NCI-H187 treated with DMSO at 0.1 percent for 48 hours (cell line): ENCODE results near the gene NT5C1B.
A peak's percentile ranks its signal among the peaks of the same experiment; 100 is the strongest.

Source experiments
- DNase-seq: peaks from one replicate; lab custom pipeline; 2025; lab: John Stamatoyannopoulos, UW

The NT5C1B gene

GRCh38 chr2:18599509-18600254 is 10.3 kb upstream of the NT5C1B start:
- DNase-seq, result no peak

GRCh38 chr2:18598848-18599484 is 9.6 kb upstream of the NT5C1B start:
- DNase-seq, result no peak

GRCh38 chr2:18597618-18598017 is 8.2 kb upstream of the NT5C1B start:
- no peak for DNase-seq

- DNase-seq, result no peak
These were observed 7.6 kb upstream of the NT5C1B start for GRCh38 chr2:18596993-18597392.

- no peak for DNase-seq
These were observed 4.1 kb upstream of the NT5C1B start for GRCh38 chr2:18593496-18593895.

GRCh38 chr2:18592372-18592771 is 3.0 kb upstream of the NT5C1B start:
- no peak for DNase-seq

DNA sequence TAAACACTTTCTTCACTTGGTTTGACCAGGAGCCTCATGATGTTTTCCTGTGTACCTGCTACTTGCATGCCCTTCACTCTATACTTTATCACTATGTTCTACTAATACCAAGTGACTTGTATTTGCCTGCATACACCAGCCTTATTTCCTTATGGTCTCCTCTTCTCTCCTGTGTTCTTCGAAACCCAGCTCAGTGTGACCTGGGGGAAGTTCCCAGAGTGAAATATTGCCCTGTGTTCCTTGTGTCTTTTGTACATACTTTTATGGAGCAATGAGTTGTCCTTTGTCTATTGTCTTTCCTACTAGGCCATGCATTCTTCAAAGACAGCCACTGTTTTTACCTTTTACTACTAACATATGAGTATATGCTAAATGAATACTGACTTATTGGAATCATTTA is 567 bp downstream of the NT5C1B start:
- no peak for DNase-seq

GRCh38 chr2:18588049-18588448 is 1.3 kb downstream of the NT5C1B start:
- DNase-seq, result no peak

GRCh38 chr2:18585526-18585925 is 3.8 kb downstream of the NT5C1B start:
- no peak for DNase-seq

DNA sequence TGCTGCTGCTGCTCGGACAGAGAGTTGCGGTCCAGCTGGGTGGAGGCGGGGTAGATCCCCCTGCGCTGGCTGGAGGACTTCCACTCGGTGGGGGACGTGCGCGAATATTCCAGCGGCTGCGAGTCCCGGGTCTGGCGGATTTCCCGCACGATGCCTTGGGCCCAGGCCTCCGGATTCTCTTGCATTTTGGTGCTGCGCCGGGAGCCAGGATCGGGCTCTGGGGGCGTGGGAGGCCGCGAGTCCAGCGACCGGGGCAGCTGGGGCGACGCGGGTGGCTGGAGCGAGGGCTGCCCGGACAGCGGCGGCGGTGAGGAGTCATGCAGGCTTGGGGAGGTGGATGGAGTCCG is 4.8 kb downstream of the NT5C1B start:
- DNase-seq, result no peak

DNA sequence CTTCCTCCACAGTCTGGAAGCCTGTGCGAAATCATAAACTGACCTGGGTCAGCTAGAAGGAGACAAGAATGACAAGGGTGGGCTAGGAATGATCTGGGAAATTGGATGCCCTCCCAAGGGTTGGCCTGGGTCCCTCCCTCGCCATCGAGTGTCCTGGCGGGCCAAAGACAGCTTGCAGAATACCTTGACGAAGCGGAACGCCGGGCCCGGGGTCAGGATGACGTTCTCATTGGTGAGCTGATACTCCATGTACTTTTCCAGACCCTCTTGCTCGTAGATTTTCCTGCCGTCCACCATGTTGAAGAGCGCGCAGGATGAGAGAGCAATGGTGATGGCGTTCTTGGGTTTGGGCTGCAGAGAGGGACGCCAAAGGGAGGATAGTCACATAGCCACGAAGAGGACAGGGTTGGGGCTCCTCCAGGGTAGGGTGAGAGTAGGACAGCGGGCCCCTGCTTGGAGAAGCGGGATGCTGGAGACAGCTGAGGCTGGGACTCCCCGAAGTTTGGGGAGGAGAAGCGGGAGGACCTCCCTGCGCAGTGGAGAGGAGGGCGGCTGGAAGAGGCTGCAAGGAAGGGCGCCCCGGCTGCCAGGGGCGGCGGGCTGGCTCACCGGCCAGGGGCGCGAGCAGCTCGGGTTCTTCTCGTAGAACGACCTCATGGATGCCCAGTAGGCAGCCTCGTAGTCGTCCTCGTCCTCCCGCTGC is 5.3 kb downstream of the NT5C1B start:
- DNase-seq, result no peak

GRCh38 chr2:18580606-18581005 is 8.8 kb downstream of the NT5C1B start:
- no peak for DNase-seq

- no peak for DNase-seq
These were observed 11.3 kb downstream of the NT5C1B start for GRCh38 chr2:18578033-18578432.

- no peak for DNase-seq
These were observed 23.1 kb downstream of the NT5C1B start for GRCh38 chr2:18566145-18566769.

DNA sequence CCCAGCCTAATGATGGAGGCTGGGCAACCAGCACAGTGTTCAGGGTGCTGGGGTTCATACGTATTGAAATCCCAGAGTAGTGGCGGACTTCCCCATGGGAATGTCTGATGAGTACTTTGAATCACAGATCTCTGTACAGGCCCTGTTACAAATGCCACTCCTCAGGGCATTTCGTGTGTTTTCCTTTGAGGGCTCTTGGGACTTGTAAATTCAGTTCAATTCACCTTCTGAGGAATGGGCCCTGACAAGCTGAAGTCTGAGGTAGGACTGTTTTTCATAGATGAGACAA is 28.6 kb downstream of the NT5C1B start:
- DNase-seq, result no peak

DNA sequence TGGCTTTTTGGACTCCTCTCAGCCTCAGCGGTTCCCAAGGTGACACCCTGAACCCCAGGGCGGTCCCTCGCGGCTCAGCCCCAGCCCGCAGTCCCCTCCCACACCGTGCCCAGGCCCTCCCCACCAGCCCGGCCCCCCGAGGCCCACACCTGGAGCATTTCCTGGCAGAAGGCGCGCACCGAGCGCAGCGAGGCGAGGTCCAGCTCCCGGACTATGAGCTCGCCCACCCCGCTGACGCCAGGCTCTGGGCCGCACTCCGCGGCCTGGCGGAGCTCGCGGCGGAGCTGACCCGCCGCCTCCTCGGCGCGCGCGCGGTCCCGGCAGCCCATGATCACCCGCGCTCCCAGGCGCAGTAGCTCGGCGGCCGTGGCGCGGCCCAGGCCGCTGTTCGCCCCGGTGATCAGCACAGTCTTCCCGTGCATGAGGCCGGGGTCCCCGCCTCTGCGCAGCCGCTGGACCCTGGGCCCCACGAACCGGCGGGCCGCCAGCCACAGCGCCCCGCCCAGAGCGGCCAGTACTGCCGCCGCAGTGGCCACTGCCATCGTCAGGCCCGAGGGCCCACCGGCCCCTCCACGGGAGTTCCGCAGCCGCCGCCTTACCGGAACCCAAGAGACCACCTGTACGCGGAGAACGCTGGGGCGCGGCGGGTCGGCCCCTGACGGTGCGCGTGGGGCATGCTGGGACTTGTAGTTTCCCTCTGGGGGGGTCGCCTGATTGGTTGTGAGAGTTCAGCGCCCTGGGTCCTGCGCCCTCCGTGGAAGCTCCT is 29.2 kb downstream of the NT5C1B start, which contains the start of gene RDH14:
Gene RDH14, minus strand, starts transcription at position 623 of the 766 bp plus-strand sequence. Its CDS starts 81 bp downstream, at position 542.
- peak; percentile 80 for DNase-seq

DNA sequence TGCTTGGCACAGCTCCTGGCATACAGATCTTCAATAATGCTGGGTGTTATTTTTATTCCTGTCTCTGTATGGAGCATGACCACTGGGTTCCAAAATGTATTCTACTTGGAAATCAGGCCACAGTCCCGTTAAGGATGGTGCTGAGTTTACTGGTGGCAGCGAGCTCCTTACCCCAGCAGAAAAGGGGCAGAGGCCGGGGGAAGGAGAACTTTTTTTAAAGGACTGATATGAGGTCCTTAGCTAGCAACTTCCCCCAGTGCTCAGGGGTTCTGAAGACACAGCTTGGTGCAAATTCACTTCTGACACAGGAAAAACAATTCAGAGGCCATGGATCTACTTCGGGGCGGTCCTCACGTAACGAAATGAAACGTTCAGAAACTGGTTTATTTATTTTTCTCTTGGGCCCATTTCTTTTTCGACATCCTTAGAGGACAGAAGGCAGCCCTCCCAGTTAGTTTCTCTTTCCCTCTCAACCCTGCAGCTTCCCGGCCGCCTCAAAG is 29.8 kb downstream of the NT5C1B start:
- no peak for DNase-seq

- no peak for DNase-seq
These were observed 30.9 kb downstream of the NT5C1B start for GRCh38 chr2:18558458-18558857.

DNA sequence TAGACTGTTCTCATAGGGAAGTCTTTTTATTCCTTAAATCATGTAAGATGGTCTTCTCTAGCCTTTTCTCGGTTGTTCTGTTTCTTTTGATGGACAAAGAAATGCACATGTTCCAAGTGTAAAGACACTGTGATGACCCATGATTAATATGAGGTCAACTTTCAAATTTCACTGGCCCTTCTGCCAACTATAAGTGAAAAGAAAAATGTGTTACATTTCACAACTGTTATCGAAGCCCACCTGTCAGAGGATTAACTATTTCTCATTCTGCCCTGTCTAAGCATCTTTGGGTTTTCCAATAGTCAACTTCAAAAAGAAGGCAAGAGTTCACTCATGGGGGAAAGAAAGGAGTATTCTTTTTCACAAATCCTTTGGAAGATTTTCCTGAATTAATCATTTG is 32.2 kb downstream of the NT5C1B start:
- DNase-seq, result no peak

- no peak for DNase-seq
These were observed 36.9 kb downstream of the NT5C1B start for GRCh38 chr2:18552351-18553077.

DNA sequence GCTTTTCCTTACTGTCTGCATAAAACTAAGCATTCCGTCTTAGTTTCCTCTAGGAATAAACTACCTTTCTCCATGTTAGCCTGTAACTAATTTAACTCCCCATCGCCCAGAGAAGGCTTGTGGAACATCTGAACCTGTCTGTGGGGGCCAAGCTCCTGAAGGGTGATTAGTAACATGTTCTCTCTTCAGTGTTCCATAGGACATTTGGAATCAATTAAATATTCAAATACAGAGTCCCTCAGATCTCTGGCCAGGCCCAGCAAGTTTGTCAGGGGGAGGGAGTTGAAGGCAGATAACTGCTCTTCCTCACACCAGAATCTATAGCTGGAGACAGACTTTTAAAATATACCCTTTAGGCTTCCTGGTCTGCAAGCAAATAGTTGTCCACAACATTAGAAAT is 37.7 kb downstream of the NT5C1B start:
- DNase-seq, result no peak
